ENCODE data around the gene PVALB.

PVALB gene

DNA sequence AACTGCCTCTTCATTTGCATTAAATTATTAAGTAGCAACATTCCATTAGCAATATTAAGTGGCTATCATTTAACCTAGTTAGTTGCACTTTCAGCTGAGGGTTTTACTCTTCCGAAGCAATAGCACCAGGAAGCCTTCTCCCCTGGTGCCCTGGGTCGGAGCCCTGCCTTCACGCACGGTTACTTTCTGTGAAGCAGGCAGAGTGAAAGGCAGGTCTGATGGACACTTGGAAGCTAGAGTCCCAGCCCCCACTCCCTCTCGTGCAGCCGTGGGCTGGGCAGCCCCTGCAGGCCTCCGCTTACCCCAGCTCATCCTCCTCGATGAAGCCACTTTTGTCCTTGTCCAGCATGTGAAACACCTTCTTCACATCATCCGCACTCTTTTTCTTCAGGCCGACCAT is 2.0 kb downstream of the PVALB start:
- no peak for DNase-seq (ENCODE audit: low read depth, low spot score)

DNA sequence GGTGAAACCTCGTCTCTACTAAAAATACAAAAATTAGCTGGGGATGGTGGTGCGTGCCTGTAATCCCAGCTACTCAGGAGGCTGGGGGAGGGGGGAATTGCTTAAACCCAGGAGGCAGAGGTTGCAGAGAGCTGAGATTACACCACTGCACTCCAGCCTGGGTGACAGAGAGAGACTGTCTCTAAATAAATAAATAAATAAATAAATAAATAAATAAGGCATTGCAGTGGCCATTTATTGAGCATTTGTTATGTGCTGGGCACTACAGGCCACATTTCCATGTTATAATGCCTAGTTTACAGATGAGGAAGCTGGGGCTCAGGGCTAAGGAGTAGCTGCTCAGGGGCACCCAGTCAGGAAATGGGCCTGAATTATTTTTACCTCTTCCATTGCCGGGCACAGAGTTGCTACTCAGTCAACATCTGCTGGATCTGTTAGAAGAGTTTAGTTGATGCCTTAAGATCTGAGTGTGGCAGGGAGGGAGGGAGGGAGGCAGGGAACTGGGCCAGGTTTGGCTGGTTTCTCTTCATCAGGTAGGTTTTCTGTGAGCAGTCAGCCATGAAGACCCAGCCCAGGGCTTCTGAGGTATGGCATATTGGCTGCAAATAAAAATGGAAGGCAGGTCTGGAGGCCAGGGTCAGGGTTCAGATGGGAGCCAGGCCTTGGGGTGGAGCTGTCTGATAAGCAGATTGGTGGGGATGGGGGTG is 5.6 kb downstream of the PVALB start:
- DNase-seq (ENCODE audit: low read depth, low spot score): no peak

- no peak for DNase-seq (ENCODE audit: low read depth, low spot score)
Observed at GRCh38 chr22:36809351-36809750, 7.5 kb downstream of the PVALB start.

DNA sequence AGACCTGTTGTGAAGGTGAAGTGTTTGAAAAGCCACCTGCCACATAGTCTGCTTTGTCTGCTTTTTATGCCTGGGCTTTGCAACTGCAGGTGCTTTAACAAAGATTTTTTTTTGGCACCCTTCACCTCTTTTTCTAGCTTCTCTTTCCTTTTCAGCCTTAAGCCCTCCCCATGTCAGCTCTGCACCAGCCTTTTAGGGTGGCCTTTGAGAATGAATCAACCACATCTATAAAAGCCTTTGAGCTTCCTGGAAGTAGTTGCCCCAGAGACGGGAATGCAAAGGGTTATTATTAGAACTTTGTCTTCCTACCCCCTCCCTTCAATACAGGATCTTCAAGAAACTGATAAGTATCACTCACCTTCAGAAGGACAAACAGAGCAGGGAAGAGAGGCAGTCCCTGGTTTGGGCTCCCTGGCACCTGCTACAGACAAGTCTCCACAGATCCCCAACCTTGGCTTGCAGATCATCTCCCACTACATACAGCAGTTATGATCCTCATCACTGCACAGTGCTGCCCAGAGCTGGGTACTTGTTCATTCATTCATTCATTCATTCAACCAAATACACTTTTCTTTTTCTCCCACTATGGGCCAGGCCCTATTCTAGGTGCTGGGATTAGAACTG is 8.0 kb downstream of the PVALB start:
- DNase-seq (ENCODE audit: low read depth, low spot score): no peak

GRCh38 chr22:36807627-36808026 is 9.2 kb downstream of the PVALB start:
- DNase-seq (ENCODE audit: low read depth, low spot score): no peak

GRCh38 chr22:36806835-36807234 is 10.0 kb downstream of the PVALB start:
- no peak for DNase-seq (ENCODE audit: low read depth, low spot score)

DNA sequence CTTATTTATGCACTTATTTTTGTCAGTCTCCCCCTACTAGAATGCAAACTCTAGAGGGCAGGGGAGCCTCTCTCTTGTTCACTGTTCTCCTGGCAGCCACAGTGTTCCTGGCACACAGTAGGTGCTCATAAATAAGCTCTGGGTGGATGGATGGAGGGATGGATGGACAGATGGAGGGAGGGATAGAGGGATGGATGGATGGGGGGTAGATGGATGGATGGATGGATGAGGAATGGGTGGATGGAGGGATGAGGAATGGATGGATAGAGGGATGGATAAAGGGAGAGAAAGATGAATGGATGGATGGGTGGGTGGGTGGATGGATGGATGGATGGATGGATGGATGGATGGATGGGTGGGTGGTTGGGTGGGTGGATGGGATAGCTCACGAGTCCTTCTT is 13.5 kb downstream of the PVALB start:
- no peak for DNase-seq (ENCODE audit: low read depth, low spot score)

DNA sequence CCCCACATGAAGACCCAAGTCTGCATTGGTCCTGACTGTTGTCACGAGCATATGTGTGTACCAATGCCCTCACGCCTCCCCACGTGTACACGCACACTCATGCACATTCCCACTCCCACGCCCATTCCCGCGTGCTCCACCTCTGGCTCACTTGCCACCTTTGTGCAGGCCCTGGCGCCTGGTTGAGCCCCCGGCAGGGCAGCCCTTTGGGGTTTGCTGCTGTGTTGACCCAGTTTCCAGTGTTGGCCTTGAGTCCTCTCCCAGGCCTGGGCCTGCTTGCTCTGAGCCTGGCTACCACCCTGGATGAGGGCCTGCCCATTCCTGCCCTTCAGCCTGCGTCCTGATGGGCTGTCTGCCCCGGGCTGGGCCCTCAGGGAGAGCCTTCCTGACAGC is 18.2 kb downstream of the PVALB start:
- DNase-seq (ENCODE audit: low read depth, low spot score): no peak

GRCh38 chr22:36797911-36798673 is 18.7 kb downstream of the PVALB start:
- no peak for DNase-seq (ENCODE audit: low read depth, low spot score)

DNA sequence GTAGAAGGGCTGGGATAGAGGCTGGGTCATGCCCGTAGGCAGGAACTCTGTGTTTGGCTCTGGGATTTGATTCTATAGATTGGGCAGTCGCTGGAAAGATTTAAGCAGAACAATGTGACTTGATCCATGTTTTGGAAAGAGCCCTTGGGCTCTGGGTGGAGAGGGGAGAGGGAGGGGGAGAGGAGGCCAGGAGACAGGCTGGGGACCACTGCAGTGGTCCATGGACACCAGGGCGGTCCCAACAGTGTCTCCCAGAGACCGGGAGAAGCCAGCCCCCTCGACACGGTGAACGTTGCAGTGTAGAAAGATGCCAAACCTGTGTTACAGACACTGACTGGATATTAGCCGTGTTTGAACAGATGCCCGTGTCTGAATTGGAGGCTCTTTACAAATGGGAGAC is 19.5 kb downstream of the PVALB start:
- no peak for DNase-seq (ENCODE audit: low read depth, low spot score)

DNA sequence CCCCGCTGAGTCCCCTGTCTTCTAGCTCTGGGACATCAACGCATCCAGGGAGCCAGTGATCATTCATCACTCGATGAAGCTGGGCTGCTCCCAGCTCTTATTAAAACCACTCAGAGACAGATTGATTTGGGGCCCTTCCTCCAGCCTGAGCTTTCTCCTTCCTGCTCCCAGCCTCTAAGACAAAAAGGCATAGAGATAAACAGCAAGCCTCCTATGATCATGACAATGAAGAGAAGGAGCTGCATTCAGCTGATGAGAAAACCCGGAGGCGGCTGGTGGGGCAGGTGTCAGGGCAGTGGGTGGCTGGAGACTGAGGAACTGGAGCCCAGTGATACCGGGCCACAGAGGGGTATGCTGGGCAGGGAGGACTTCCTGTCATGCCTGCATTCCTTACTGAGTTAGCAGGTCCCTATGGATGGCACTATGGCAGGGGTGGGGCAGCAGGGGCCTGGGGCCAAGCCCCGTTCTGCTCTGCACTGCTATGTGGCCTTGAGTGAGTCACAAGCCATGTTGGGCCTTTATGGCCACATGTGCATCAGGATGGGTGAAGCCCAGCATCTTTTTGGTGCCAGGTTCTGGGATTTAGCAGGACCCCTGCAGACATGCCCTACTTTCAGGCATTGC is 20.2 kb downstream of the PVALB start:
- DNase-seq (ENCODE audit: low read depth, low spot score): no peak

DNA sequence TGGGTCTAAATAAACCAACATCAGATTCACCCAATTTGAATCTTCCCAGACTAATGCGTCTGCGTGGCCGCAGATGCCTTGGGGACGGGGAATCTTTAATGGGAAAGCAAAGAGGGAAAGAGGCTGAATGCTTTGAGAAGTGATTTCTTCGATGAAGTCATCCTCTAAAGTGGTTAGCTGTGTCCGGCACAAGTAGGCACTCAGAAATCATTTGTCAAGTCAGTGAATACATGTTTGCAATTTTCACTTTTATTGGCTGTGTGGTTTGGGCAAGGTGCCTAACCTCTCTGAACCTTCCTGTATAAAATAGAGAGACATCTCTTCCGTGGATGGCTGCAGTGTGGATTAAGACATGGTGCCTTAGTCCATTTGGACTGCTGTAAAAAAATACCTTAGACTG is 21.2 kb downstream of the PVALB start:
- no peak for DNase-seq (ENCODE audit: low read depth, low spot score)

GRCh38 chr22:36790648-36791047 is 26.2 kb downstream of the PVALB start:
- no peak for DNase-seq (ENCODE audit: low read depth, low spot score)

DNA sequence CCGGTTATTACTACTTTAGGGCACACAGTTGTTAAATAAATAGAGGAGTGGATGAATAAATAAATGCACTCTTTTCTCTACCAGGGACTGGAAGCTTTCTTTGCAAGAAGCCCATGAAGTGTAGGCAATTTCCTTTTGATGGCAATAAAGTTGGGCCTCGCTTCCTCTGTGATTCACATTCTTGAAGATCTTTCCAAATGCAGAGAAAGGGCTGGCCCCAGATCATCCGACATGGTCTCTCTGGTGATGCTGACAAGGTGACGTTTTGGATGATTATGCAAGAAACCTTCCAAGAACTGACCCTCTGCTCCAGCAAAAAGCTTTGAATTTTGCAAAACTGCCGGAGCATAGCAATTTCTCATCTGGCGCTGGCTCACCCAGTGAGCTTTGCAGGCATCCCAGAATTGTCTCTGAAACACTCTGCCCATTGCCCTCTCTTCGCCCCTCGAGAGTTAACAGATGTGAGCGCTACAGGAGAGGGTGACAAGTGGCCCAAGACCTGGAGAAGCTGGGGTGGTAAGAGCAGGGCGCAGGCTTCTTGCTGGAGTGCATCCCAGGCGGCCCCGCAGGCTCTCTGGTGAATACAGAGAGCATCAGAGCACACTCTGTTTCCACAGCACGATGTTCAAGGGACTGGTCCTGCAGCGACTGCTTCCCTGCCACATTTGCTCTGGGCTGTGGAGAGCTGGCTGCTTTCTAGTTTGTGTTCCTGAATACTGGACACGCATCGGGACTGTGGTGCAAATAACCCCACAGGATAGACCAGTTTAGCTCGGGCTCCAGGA is 29.4 kb downstream of the PVALB start:
- DNase-seq (ENCODE audit: low read depth, low spot score): no peak

- no peak for DNase-seq (ENCODE audit: low read depth, low spot score)
Observed at GRCh38 chr22:36783743-36784142, 33.1 kb downstream of the PVALB start.

DNA sequence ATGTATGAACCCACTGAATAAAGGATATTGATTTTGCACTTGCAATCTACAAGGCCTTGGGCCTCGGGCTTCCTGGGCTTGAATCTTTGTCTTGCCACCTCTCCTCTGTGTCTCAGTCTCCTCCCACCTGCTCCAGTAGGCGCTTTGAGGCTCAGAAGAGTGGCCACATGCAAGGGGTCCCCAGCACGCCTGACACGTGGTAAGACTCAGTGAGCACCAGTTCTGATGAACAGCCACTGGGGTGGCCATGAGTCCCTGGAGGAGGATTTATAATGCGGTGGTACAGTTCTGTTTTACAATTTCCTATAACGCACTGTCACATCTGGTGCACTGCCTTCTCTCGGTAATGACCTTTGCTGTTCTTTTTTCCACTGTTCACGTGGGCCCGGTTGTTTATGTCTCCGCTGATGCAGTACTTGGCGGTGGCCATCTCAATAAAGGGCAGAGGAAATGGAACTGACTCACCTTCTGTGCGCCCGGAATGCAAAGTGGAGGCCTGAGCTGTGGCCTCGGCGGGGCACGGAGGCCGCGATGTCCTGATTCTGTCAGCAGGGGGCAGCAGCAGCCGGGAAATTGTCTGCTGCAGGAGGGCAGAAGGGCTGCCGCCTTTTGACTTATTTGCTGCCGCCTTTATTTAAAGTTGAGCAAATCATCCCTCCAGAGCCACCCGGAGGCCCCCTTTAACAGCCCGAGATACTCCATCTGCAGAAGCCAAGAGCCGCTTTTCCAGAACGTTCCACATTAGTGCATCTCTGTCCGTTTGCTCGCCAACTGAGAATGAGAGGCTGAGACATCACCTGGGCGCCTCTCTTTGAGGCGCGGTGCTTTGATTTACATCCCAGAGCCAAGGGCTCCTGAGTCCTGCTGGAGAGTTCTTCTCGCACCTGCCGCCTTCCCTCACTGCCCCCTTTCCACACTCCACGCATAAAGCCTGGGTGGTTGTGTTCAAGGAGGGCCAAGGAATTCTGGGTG is 34.9 kb downstream of the PVALB start:
- DNase-seq (ENCODE audit: low read depth, low spot score): no peak

DNA sequence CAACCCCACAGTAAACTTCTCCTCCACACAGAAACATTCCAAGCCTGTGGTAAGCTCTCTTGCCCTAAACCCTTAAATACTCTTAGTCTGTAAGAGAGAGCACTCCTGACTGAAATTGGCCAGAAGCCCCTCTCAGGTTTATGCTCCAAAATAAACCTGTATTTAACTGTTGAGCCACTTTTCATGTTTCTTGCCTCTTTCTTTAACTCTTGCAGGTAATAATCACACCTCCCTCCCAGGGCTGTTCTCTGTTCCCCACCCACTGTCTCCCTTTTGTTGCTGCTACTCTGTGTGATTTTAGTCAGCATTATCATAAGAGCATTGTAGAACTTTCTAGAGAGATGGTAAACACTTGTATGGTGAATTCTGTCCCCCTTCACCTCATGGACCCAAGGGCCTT is 38.8 kb downstream of the PVALB start:
- no peak for DNase-seq (ENCODE audit: low read depth, low spot score)

- no peak for DNase-seq (ENCODE audit: low read depth, low spot score)
Observed at GRCh38 chr22:36776722-36777121, 40.1 kb downstream of the PVALB start.

DNA sequence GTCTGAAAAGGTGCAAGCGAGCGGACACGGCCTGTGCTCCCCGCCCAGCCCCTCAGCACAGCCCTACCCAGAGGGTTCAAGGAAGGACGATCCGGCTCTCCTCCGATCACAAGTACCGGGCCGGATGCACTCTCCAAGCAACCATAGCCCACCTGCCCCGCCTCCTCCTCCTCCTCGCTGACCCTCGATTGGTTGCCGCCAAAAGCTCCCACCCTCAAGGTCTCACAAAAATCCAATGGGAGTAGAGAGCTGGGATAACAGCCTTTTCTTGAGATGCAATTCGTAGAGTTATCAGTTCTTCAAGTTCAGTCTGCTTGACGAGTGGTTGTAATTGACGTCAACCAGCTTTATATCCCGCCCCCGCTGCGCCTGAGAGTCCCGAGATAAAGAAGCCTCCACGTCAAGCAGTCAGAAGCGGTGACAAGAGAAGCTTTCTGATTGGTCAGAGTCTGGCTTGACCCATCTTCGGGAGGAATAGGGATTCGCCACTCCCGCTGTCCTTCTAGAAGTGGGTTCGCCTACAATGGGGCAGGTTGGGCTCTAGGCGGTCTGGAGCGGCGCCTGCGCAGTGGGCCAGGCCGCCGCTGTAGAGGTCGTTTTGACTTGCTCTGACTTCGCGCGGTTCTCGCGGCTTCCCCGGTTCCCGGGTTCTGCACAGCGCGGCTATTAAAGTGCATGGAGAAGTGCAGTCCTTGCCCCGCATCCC is 40.7 kb downstream of the PVALB start, which contains the start of gene IFT27:
TSS of gene IFT27 (minus strand) at position 156 of the 706 bp plus-strand sequence. CDS start 412 bp downstream, outside the sequence.
- peak; percentile 100 for DNase-seq (ENCODE audit: low read depth, low spot score)

GRCh38 chr22:36775586-36775963 is 41.3 kb downstream of the PVALB start:
- DNase-seq (ENCODE audit: low read depth, low spot score): no peak
